Central memory CD8-positive, alpha-beta T cell (primary cell): Measurements from ENCODE around the gene GON7.
"Not testable (repeated sequence)": the region's sequence is repeated elsewhere in the genome, so short reads cannot be mapped to it uniquely, and the experiment has no call there.

Experiments
- ATAC-seq: fragments of 150-1000 bp; cut with Tn5 transposase; replicated peaks from 2 replicates; pipeline ENCODE4 v1.10.0; 2022; ENCODE audit warnings: mild to moderate bottlenecking, moderate FRiP score, moderate number of reproducible peaks; ENCODE audit not compliant: poor library complexity, severe bottlenecking; ENCODE audit errors: extremely low read depth
- DNase-seq, 2 donors: peaks; one replicate each; pipeline ENCODE4 v3.0.0; 2021; ENCODE audit warnings: low spot score in 2 of 2
- H3K27ac Mint-ChIP-seq: one replicate; pipeline ENCODE4 v1.8.0; 2022; ENCODE audit warnings: low read depth, mild to moderate bottlenecking, moderate library complexity, mixed read lengths
- H3K27me3 Mint-ChIP-seq: one replicate; pipeline ENCODE4 v1.8.0; 2022; ENCODE audit warnings: mixed read lengths
- H3K36me3 Mint-ChIP-seq: one replicate; pipeline ENCODE4 v1.8.0; 2022; ENCODE audit warnings: mild to moderate bottlenecking, moderate library complexity, mixed read lengths; ENCODE audit not compliant: insufficient read depth
- H3K4me1 Mint-ChIP-seq: one replicate; pipeline ENCODE4 v1.8.0; 2022; ENCODE audit warnings: mixed read lengths
- H3K4me3 Mint-ChIP-seq: one replicate; pipeline ENCODE4 v1.8.0; 2022; ENCODE audit warnings: mild to moderate bottlenecking, moderate library complexity, mixed read lengths
- H3K9me3 Mint-ChIP-seq: one replicate; pipeline ENCODE4 v1.8.0; 2022; ENCODE audit warnings: mixed read lengths

GON7 gene

DNA sequence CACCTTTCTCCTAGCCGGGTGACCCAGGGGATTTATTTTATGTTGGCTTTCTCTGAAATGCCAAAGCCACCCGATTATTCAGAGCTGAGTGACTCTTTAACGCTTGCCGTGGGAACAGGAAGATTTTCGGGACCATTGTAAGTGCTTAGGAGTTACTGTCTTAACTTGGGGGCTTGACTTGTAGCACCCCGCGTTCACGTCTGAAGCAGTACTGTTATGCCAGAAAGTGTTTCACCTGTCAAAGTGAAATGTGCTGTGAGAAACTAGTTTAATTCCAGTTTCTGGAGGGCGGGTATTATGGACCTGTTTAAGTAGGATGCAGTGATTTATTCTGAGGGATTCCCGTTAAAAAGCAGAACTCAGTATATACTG, 21.5 kb downstream of the GON7 start:
- peak overlapping the region; percentile 87 for H3K4me3 Mint-ChIP-seq
- peak overlapping the region; percentile 91 for H3K27ac Mint-ChIP-seq
- no peaks in the 10 kb centered on the region for H3K27me3 Mint-ChIP-seq
- H3K9me3 Mint-ChIP-seq, result no peaks in the 10 kb centered on the region
- peaks cover 28% of the 10 kb centered on the region for H3K36me3 Mint-ChIP-seq
- DNase-seq, result no peak
- H3K4me1 Mint-ChIP-seq, result peaks cover 27% of the 10 kb centered on the region
- peak; percentile 4 for ATAC-seq

DNA sequence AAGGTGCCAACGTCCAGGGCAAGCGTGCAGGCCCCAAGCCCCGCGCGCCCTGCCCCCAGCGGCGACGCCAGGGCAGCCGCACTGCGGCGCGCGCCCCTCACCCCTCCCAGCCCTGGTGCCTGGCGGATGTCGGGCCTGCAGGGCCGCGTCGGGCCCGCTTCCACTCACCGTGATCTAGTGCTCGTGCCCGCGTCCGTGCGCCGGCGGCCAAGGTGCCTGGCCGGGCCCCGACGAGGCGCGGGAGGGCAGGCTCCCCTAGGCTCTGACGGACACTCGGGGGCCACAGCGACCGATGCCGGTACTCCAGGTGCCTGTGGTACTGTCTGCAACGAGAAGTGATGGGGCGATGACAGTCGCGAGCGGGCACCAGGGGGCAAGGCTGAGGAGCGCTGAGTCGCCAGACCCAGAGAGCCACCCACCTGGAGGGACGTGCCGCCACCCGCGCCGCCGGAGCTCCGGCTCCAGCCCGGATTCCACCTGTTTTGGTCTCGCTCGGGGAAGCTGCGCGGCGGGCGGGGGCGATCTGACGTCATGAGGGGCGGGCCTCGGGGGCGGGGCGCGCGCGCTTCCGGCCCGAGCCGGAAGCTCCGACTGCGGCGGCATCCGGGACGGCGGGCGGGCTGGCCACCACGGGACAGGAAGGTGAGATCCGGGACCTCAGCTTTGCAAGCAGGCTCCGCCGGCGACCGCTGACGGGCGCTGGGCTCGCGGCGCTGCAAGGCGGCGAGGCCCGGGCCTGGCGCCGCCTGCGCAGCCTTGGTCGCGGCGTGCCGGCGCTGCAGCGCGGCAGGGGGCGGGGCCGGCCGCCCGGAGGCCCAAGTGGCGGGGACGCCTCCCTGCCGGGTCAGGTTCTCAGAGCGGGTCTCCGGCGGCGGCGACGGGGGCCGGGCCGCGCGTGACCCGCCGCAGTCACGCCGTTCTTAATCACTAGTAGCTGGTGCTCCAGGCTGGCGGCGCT, 22.2 kb downstream of the GON7 start, which contains the start of the genes LYSET and MOAP1:
TSS of gene LYSET (plus strand) at position 927 of the 958 bp plus-strand sequence. CDS start 89 bp downstream, outside the sequence.
TSS of gene MOAP1 (minus strand) at position 507 of the 958 bp plus-strand sequence. CDS start 655 bp downstream, outside the sequence.
- peaks cover 30% of the 10 kb centered on the region for H3K36me3 Mint-ChIP-seq
- no peaks in the 10 kb centered on the region for H3K27me3 Mint-ChIP-seq
- ATAC-seq (peak; percentile 91), DNase-seq (peak; percentile 77 to 89)
- H3K4me1 Mint-ChIP-seq, result peaks cover 27% of the 10 kb centered on the region
- peak within 1 kb of the TSS; percentile 91 for H3K27ac Mint-ChIP-seq
- peak within 1 kb of the TSS; percentile 87 for H3K4me3 Mint-ChIP-seq
- no peaks in the 10 kb centered on the region for H3K9me3 Mint-ChIP-seq

DNA sequence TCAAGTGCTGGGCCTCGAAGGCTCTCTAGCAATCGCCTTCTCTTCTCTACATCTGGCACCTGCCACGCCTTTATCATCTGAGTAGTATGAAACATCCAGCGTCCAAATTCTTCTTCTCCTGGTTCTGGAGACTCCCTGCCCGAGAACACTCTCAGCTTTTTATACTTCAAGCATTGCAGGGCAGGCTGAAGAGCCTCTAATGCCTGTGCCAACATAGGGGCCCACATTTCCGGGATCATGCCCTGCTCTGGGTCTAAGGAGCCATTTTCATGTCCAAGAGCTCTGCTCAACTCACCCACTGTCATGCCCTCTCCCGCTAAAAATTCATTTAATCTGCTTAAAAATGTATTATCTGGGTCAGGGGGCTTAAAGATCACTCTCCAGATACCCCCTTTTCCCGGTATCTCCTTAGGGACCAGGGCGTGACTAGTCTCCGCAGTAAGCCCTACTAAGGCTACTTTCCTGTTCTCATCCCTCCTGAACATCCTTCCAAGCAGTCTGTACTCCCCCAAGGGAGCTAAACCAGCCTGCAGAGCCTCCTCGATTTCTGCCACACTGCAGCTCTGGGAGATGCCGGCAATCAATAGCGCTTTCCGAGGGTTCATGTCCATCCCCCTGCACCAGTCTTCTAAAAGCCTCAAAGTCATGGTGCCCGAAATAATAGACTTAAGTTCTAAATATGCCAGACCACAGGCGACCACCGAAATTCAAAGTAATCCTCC, 23.1 kb downstream of the GON7 start:
- Mint-ChIP-seq H3K27ac (peak overlapping the region; percentile 91), H3K9me3 (no peaks in the 10 kb centered on the region), H3K36me3 (peaks cover 29% of the 10 kb centered on the region), H3K27me3 (no peaks in the 10 kb centered on the region), H3K4me3 (peak overlapping the region; percentile 87), H3K4me1 (peaks cover 27% of the 10 kb centered on the region)
- no peak for ATAC-seq
- no peak for DNase-seq

DNA sequence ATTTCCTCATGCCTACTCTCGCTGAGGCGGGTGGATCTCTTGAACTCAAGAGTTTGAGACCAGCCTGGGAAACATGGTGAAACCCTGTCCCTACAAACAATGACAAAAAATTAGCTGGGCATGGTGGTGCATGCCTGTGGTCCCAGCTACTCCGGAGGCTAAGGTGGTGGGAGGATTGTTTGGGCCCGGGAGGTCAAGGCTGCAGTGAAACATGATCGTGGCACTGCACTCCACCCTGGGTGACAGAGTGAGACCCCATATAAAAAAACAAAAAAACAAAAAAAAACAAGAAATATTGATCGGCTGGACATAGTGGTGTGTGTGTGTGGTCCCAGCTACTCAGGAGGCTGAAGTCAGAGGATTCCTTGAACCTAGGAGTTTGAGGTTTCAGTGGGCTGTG, 31.4 kb downstream of the GON7 start:
- H3K4me1 Mint-ChIP-seq, result no peaks in the 10 kb centered on the region
- H3K4me3 Mint-ChIP-seq, result no peak overlapping the region
- ATAC-seq (no peak), DNase-seq (no peak)
- H3K9me3 Mint-ChIP-seq, result no peaks in the 10 kb centered on the region
- peaks cover 3% of the 10 kb centered on the region for H3K36me3 Mint-ChIP-seq
- no peak overlapping the region for H3K27ac Mint-ChIP-seq
- H3K27me3 Mint-ChIP-seq, result peaks cover 13% of the 10 kb centered on the region

DNA sequence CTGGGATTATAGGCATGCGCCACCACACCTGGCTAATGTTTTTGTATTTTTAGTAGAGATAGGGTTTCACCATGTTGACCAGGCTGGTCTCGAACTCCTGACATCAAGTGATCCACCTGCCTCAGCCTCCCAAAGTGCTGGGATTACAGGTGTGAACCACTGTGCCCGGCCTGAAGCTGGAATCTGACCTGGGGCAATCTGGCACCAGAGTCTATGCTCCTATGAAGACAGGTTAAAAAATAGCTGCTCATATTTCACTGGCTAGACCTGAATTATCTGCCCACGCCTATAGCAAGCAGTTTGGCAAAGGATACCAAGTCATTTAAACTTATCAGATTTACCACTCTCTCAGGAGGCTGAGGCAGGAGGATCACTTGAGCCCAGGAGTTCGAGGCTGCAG, 32.1 kb downstream of the GON7 start:
- not testable (repeated sequence) for H3K27ac Mint-ChIP-seq, H3K9me3 Mint-ChIP-seq, ATAC-seq, H3K4me3 Mint-ChIP-seq, H3K36me3 Mint-ChIP-seq, H3K4me1 Mint-ChIP-seq, DNase-seq
- H3K27me3 Mint-ChIP-seq, result peaks cover 13% of the 10 kb centered on the region

DNA sequence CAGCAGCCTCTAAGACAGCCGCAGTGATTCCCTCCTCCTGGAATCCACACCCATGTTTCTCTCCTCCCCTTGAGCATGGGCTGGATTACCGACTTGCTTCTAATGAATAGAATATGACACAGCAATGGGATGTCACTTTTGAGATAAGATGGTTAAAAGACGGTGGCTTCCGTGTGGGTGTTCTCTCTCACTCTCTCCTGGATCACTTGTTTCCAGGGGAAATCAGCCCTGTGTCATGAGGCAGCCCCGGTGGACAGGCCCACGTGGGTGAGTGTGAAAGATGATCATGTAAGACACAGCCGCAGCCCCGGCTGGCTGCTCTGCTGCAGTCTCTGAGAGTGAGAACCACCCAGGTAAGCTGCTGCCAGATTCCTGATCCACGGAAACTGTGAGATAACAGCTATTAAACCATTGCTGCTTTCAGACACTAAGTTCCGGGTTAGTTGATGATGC, 32.9 kb downstream of the GON7 start:
- Mint-ChIP-seq H3K36me3 (peaks cover 1% of the 10 kb centered on the region), H3K4me3 (no peak overlapping the region), H3K4me1 (no peaks in the 10 kb centered on the region), H3K9me3 (no peaks in the 10 kb centered on the region), H3K27me3 (peaks cover 13% of the 10 kb centered on the region), H3K27ac (no peak overlapping the region)
- no peak for DNase-seq
- ATAC-seq, result no peak

DNA sequence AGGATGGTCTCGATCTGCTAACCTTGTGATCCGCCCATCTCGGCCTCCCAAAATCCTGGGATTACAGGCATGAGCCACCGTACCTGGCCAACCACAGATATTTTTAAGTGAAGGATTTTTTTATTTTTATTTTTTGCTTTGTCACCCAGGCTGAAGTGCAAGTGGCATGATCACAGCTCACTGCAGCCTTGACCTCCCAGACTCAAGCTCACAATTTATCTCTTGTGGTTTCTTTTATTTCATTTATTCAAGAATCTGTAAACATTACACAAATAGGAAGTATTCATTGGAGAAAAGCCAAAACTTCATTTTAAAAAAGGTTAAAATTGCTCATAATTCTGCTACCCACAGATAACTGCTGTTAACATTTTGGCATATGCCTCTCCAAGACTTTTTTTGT, 35.5 kb downstream of the GON7 start:
- Mint-ChIP-seq H3K4me3 (no peak overlapping the region), H3K4me1 (no peaks in the 10 kb centered on the region), H3K27ac (no peak overlapping the region), H3K9me3 (no peaks in the 10 kb centered on the region), H3K27me3 (peaks cover 13% of the 10 kb centered on the region), H3K36me3 (peaks cover 1% of the 10 kb centered on the region)
- ATAC-seq (no peak), DNase-seq (no peak)

DNA sequence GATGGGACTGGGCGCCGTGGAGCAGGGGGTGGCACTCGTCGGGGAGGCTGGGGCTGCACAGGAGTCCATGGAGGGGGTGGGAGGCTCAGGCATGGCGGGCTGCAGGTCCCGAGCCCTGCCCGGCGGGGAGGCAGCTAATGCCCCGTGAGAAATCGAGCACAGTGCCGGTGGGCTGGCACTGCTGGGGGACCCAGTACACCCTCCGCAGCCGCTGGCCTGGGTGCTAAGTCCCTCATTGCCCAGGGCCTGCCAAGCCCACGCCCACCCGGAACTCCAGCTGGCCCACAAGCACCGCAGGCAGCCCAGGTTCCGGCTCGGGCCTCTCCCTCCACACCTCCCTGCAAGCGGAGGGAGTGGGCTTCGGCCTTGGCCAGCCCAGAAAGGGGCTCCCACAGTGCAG, 36.7 kb downstream of the GON7 start:
- H3K27ac Mint-ChIP-seq, H3K36me3 Mint-ChIP-seq, H3K4me3 Mint-ChIP-seq, H3K9me3 Mint-ChIP-seq, ATAC-seq, H3K4me1 Mint-ChIP-seq, DNase-seq: not testable (repeated sequence)
- H3K27me3 Mint-ChIP-seq, result peaks cover 13% of the 10 kb centered on the region

DNA sequence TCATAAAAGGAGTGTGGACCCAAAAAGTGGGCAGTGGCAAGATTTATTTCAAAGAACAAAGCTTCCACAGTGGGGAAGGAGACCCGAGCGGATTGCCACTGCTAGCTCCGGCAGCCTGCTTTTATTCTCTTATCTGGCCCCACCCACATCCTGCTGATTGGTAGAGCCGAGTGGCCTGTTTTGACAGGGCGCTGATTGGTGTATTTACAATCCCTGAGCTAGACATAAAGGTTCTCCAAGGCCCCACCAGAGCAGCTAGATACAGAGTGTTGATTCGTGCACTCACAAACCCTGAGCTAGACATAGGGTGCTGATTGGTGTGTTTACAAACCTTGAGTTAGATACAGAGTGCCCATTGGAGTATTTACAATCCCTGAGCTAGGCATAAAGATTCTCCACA, 37.2 kb downstream of the GON7 start:
- not testable (repeated sequence) for H3K36me3 Mint-ChIP-seq, H3K4me3 Mint-ChIP-seq, DNase-seq, H3K27ac Mint-ChIP-seq, H3K4me1 Mint-ChIP-seq, ATAC-seq, H3K9me3 Mint-ChIP-seq
- peaks cover 13% of the 10 kb centered on the region for H3K27me3 Mint-ChIP-seq

DNA sequence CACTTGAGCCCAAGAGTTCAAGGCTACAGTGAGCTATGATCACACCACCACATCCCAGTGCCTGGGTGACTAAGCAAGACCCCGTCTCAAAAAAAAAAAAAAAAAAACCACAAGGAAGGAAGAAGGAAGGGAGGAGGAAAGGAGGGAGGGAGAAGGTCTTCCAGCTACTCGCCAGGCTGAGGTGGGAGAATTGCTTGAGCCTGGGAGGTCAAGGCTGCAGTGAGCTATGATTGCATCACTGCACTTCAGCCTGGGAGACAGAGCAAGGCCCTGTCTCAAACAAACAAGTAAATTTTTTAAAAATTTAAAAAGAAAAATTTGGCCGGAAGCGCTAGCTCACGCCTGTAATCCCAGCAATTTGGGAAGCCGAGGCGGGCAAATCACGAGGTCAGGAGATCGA, 38.3 kb downstream of the GON7 start:
- DNase-seq, result not testable (repeated sequence)

DNA sequence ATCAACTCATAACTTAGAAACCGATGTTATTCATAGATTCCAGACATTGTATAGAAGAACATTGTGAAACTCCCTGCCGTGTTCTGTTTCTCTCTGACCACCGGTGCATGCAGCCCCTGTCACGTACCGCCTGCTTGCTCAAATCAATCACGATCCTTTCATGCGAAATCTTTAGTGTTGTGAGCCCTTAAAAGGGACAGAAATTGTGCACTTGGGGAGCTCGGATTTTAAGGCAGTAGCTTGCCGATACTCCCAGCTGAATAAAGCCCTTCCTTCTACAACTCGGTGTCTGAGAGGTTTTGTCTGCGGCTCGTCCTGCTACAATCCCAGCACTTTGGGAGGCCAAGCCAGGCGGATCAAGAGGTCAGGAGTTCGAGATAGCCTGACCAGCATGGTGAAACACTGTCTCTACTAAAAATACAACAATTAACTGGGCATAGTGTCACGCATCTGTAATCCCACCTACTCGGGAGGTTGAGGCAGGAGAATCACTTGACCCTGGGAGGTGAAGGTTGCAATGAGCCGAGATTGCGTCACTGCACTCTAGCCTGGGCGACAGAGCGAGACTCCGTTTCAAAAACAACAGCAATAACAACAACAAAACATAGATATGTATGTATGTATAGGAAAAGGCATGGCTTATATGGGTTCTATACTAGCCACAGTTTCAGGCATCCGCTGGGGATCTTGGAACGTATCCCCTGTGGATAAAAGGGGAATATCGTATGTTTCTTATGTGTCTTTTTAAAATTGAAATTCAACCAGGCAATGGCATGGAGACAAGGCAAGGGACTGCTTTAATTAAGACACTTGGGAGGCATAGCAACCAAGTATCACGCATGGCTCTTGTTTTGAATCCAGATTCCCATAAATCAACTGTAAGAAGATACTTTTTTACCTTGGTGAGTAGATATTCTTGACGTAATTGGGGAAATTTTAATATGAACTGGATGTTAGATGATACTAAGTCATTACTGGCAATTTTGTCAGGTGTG, 41.3 kb downstream of the GON7 start:
- H3K27me3 Mint-ChIP-seq, DNase-seq, H3K9me3 Mint-ChIP-seq, H3K36me3 Mint-ChIP-seq, H3K27ac Mint-ChIP-seq, H3K4me3 Mint-ChIP-seq, H3K4me1 Mint-ChIP-seq, ATAC-seq: not testable (repeated sequence)

More for the DNA sequence above, 38.3 kb downstream of the GON7 start:
- H3K4me1 Mint-ChIP-seq, ATAC-seq, H3K4me3 Mint-ChIP-seq, H3K9me3 Mint-ChIP-seq, H3K36me3 Mint-ChIP-seq, H3K27ac Mint-ChIP-seq, H3K27me3 Mint-ChIP-seq: not testable (repeated sequence)

DNA sequence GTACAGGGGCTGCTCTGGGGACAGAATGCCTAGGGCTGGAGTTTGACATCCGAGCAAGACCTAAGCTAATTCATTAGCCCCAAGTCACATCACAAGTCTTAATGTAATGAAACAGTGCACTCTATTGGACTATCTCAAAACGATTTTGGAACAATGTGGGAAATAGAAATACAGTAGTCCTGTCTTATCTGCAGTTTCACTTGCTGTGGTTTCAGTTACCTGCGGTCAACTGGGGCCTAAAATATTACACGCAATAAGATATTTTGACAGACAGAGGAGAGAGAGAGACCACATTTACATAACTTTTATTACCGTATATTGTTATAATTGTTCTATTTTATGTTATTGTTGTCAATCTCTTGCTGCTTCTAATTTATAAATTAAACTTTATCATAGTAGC, 43.3 kb downstream of the GON7 start:
- Mint-ChIP-seq H3K4me1 (no peaks in the 10 kb centered on the region), H3K27me3 (no peaks in the 10 kb centered on the region), H3K4me3 (no peak overlapping the region), H3K9me3 (no peaks in the 10 kb centered on the region), H3K27ac (no peak overlapping the region), H3K36me3 (no peaks in the 10 kb centered on the region)
- ATAC-seq (no peak), DNase-seq (no peak)
